ENCODE results near the gene JPT2.
A peak's percentile ranks its signal among the peaks of the same experiment; 100 is the strongest.

Gene JPT2

DNA sequence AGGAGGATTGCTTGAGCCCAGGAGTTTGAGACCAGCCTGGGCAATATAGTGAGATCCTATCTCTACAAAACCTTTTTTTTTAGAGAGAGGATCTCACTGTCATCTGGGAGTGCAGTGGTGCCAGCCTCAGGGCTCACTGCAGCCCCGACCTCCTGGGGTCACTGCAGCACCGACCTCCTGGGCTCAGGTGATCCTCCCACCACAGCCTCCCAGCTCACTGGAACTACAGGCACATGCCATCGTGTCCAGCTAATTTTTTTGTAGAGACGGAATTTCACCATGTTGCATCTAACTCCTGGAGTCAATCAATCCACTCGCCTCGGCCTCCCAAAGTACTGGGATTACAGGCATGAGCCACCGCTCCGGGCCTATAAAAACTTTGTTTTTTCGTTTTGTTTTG is 43.3 kb downstream of the JPT2 start:
- TF ChIP-seq ZNF140 (tag by site-specific recombination; IDR thresholded peaks at IDR 0.05) (no peak), ZNF121 (tag by site-specific recombination; IDR thresholded peaks at IDR 0.05) (peak; percentile 74; the same call in 1 of the 2 replicates)
- peaks cover 3% of the 10 kb centered on the region for H3K4me1 ChIP-seq (ENCODE audit: control insufficient read depth, insufficient read depth, low read length)
- H3K9me3 ChIP-seq (ENCODE audit: control insufficient read depth, insufficient read depth, low read depth, low read length), result no peaks in the 10 kb centered on the region
- peaks cover 0 to 14% of the 10 kb centered on the region in 2 experiments; a peak in 2 of 3 replicates for H3K36me3 ChIP-seq (ENCODE audit: control insufficient read depth in 2 of 2, insufficient read depth in 1 of 2, low read length in 2 of 2)
- POLR2A ChIA-PET, result interaction anchor here (0.6 to 1.4 kb wide), 5 partner anchors 16 to 745 kb away, joined by 3 to 7 read pairs (median 4); partner anchors contain the start of genes MAPK8IP3 and UQCC4
- no peak overlapping the region for H3K4me3 ChIP-seq (ENCODE audit: low read depth, low read length)
- CTCF ChIA-PET, result interaction anchor here (0.5 kb wide), 1 partner anchor 311 kb away, joined by 3 read pairs; no protein-coding TSS in a partner anchor
- no peak overlapping the region for H3K27ac ChIP-seq (ENCODE audit: extremely low read depth, low read depth, low read length)

DNA sequence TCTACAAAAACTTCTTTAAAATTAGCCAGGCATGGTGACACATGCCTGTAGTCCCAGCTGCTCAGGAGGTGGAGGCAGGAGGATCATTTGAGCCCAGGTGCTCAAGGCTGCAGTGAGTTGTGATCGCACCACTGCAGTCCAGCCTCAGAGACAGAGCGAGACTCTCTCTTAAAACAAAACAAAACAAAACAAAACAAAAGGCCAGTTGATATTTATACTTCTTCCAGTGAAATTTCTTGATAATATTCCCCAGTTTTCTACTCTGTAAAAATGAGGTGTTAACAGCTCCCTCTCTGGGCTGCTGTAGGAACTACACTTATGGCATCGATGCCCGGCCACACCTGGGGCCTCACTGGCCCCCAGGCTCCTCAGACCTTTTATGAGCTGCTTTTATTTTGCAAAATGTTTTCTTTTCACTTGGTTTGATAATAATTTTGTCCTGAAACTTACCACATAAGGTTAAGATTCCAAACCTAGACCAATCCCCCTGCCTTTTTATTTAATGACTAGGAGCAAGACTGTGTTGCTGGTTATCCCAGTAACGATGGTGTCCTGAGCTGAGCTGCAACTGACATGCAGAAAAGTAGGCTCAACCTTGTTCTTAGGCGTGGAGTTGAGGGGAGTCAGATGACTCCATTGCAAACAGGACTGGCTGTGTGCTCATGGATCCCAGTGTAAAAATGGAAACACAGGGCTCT is 45.5 kb downstream of the JPT2 start:
- Histone ChIP-seq H3K36me3 (ENCODE audit: control insufficient read depth in 2 of 2, insufficient read depth in 1 of 2, low read length in 2 of 2) (peaks cover 0 to 36% of the 10 kb centered on the region in 2 experiments; a peak in 2 of 3 replicates), H3K27ac (ENCODE audit: extremely low read depth, low read depth, low read length) (no peak overlapping the region), H3K4me1 (ENCODE audit: control insufficient read depth, insufficient read depth, low read length) (peaks cover 3% of the 10 kb centered on the region), H3K9me3 (ENCODE audit: control insufficient read depth, insufficient read depth, low read depth, low read length) (no peaks in the 10 kb centered on the region), H3K4me3 (ENCODE audit: low read depth, low read length) (no peak overlapping the region)
- TF ChIP-seq ZNF341 (tag by site-specific recombination; IDR thresholded peaks at IDR 0.05; ENCODE audit: low read depth) (no peak), ZNF2 (tag by site-specific recombination; IDR thresholded peaks at IDR 0.05) (peak; percentile 96), ZNF510 (tag by site-specific recombination; IDR thresholded peaks at IDR 0.05; ENCODE audit: insufficient replicate concordance) (no peak), HOXA7 (CRISPR knock-in tag; IDR thresholded peaks at IDR 0.05; ENCODE audit: borderline replicate concordance) (no peak), ZNF335 (tag by site-specific recombination; conservative IDR thresholded peaks at IDR 0.05) (0 out of 2 replicates have a peak, but pooled peaks have one; percentile 17), PRDM1 (tag by site-specific recombination; IDR thresholded peaks at IDR 0.05) (peak; percentile 45; the same call in 1 of the 2 replicates), ZNF585B (tag by site-specific recombination; IDR thresholded peaks at IDR 0.05) (no peak), ZBTB17 (tag by site-specific recombination; IDR thresholded peaks at IDR 0.05) (0 out of 2 replicates have a peak, but pooled peaks have one; percentile 15)
- POLR2A ChIA-PET, result interaction anchor here (1.0 to 1.3 kb wide), 3 partner anchors 22 to 113 kb away, joined by 3 to 4 read pairs (median 3); partner anchors contain the start of gene JPT2
- CTCF ChIA-PET, result interaction anchor here (0.6 to 2.0 kb wide), 10 partner anchors 9 to 631 kb away, joined by 3 to 6 read pairs (median 3); no protein-coding TSS in a partner anchor

DNA sequence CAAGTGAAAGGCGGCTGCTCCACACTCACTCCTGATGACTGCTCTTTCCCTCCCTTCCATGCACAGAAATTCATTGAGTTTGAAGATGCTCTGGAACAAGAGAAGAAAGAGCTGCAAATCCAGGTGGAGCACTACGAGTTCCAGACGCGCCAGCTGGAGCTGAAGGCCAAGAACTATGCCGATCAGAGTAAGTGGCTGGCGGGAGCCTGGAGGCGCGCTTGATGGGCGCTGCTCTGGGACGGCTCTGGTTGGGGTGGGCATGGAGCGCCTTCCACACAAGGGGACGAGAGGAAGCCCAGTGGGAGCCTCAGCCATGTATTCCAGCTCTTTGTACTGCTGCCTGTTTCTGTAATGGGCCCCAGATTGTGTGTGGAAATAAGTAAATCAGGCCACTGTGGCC is 46.4 kb downstream of the JPT2 start:
- ChIA-PET POLR2A (interaction anchor here (1.3 kb wide), 1 partner anchor 114 kb away, joined by 3 read pairs; no protein-coding TSS in a partner anchor), CTCF (interaction anchor here (0.6 to 2.0 kb wide), 3 partner anchors 8 to 346 kb away, joined by 3 to 6 read pairs (median 5); no protein-coding TSS in a partner anchor)
- peaks cover 3% of the 10 kb centered on the region for H3K4me1 ChIP-seq (ENCODE audit: control insufficient read depth, insufficient read depth, low read length)
- H3K4me3 ChIP-seq (ENCODE audit: low read depth, low read length), result no peak overlapping the region
- TF ChIP-seq ZBTB1 (tag by site-specific recombination; IDR thresholded peaks at IDR 0.05), result no peak
- no peak for TF ChIP-seq ZNF202 (tag by site-specific recombination; IDR thresholded peaks at IDR 0.05; ENCODE audit: borderline replicate concordance)
- no peak for TF ChIP-seq RBAK (tag by site-specific recombination; IDR thresholded peaks at IDR 0.05)
- no peak for TF ChIP-seq ZNF747 (tag by site-specific recombination; IDR thresholded peaks at IDR 0.05)
- no peak for TF ChIP-seq ZNF626 (tag by site-specific recombination; IDR thresholded peaks at IDR 0.05)
- TF ChIP-seq ZEB2 (tag by site-specific recombination; IDR thresholded peaks at IDR 0.05), result no peak
- no peak for TF ChIP-seq ZNF654 (tag by site-specific recombination; IDR thresholded peaks at IDR 0.05; ENCODE audit: low read depth)
- no peak for TF ChIP-seq ZNF214 (tag by site-specific recombination; IDR thresholded peaks at IDR 0.05; ENCODE audit: borderline replicate concordance)
- no peak for TF ChIP-seq HOXD13 (CRISPR knock-in tag; IDR thresholded peaks at IDR 0.05; ENCODE audit: borderline replicate concordance)
- no peak for TF ChIP-seq ZNF530 (tag by site-specific recombination; IDR thresholded peaks at IDR 0.05; ENCODE audit: low read depth)
- TF ChIP-seq KLF1 (tag by site-specific recombination; IDR thresholded peaks at IDR 0.05), result no peak
- no peak for TF ChIP-seq KLF17 (tag by site-specific recombination; IDR thresholded peaks at IDR 0.05)
- TF ChIP-seq ZSCAN4 (tag by site-specific recombination; IDR thresholded peaks at IDR 0.05), result no peak
- no peak for TF ChIP-seq ZNF658 (tag by site-specific recombination; IDR thresholded peaks at IDR 0.05)
- TF ChIP-seq ZNF76 (tag by site-specific recombination; IDR thresholded peaks at IDR 0.05; ENCODE audit: borderline replicate concordance, low read depth), result no peak
- no peak for TF ChIP-seq ZNF707 (tag by site-specific recombination; IDR thresholded peaks at IDR 0.05)
- TF ChIP-seq ZNF394 (tag by site-specific recombination; IDR thresholded peaks at IDR 0.05; ENCODE audit: borderline replicate concordance), result no peak
- TF ChIP-seq ZNF292 (tag by site-specific recombination; IDR thresholded peaks at IDR 0.05; ENCODE audit: borderline replicate concordance, low read depth), result no peak
- no peaks in the 10 kb centered on the region for H3K9me3 ChIP-seq (ENCODE audit: control insufficient read depth, insufficient read depth, low read depth, low read length)
- H3K36me3 ChIP-seq (ENCODE audit: control insufficient read depth in 2 of 2, insufficient read depth in 1 of 2, low read length in 2 of 2), result peaks cover 0 to 45% of the 10 kb centered on the region in 2 experiments; a peak in 2 of 3 replicates
- H3K27ac ChIP-seq (ENCODE audit: extremely low read depth, low read depth, low read length), result no peak overlapping the region
